Ovary (tissue), 9 donors: ENCODE data around the gene ZNF418. TPM values are rescaled to one million over a fixed set of nuclear protein-coding genes. Genes with fewer than 3 reads are reported as not detected.

ENCODE experiments used
- DNase-seq, 5 donors: peaks; one replicate each; pipeline ENCODE4 v3.0.0-alpha.2; 2019 to 2020
- H3K27ac ChIP-seq, 2 donors: fragments of 200-600 bp; one replicate each; pipeline versions ENCODE4 v1.5.1 to v1.8.0; 2019 to 2022
- H3K27me3 ChIP-seq: fragments of 200-600 bp; one replicate; pipeline ENCODE4 v1.8.0; 2022
- H3K36me3 ChIP-seq: fragments of 200-600 bp; sonication (generic); one replicate; pipeline ENCODE4 v1.5.1; 2019
- H3K4me1 ChIP-seq: one replicate; pipeline ENCODE4 v1.8.1; 2013; ENCODE audit warnings: mild to moderate bottlenecking, moderate library complexity; ENCODE audit not compliant: insufficient read depth
- H3K4me3 ChIP-seq: fragments of 200-600 bp; sonication (generic); one replicate; pipeline ENCODE4 v1.5.1; 2017
- H3K9me3 ChIP-seq, 2 donors: fragments of 200-600 bp in 1 of 2; sonication (generic) in 1 of 2; one replicate each; pipeline versions ENCODE4 v1.5.1 to v1.8.1; 2013 to 2019; ENCODE audit warnings: mild to moderate bottlenecking in 1 of 2, moderate library complexity in 1 of 2
- CTCF ChIP-seq, 3 donors: fragments of 450-650 bp in 2 of 3; fragments of 200-600 bp in 1 of 3; IDR thresholded peaks; one replicate each; pipeline versions ENCODE4 v1.5.1 to v1.8.0; 2016 to 2022; ENCODE audit warnings: antibody characterized with exemption in 3 of 3, mild to moderate bottlenecking in 1 of 3
- EP300 ChIP-seq: sonication (generic); formaldehyde crosslinking; IDR thresholded peaks from one replicate; pipeline ENCODE4 v1.6.1; 2017; ENCODE audit warnings: antibody characterized with exemption
- POLR2A ChIP-seq: fragments of 450-650 bp; IDR thresholded peaks from one replicate; pipeline ENCODE4 v1.6.1; 2017; ENCODE audit warnings: antibody characterized with exemption, mild to moderate bottlenecking, moderate library complexity
- WGBS, 3 donors: extraction: QIAGEN DNeasy Blood & Tissue Kit in 1 of 3; methylation state at CpG; one replicate each; pipeline versions ENCODE4 v1.1.5 to v1.1.7; 2013 to 2017; 5-methylcytosine and 5-hydroxymethylcytosine counted together
- intact Hi-C, 4 donors: fragments of 100-400 bp; cut with DNase I; formaldehyde crosslinking; loops; one replicate each; pipeline versions ENCODE4 v1.11.0 to v1.15.1; 2022 to 2023
- polyA plus RNA-seq, 2 donors: library from polyadenylated mRNA; stranded (reverse); fragments of 200-250 nt in 1 of 2; fragments of 350-450 nt in 1 of 2; fragmentation: Illumina TruSeq in 1 of 2; extraction: RNeasy Lipid Tissue Mini Kit (QIAGEN cat#74804) in 1 of 2; gene quantifications; one replicate each; pipeline ENCODE4 v1.2.3, GENCODE V29; 2013 to 2014
- total RNA-seq, 7 donors: library from RNA; depleted of rRNA in 2 of 7; stranded (reverse); fragments of >200 nt in 2 of 7; fragmentation: NEBNext Ultra II Directional in 3 of 7; extraction: Animal tissue kit (Norgen Biotek cat#: 25700) in 3 of 7; gene quantifications; one replicate each; pipeline versions ENCODE4 v1.1.0 to v1.2.4, GENCODE V29; 2016 to 2023
- donor health status: DM: no; HTN: no; CAD: no; lungs with moderate emphysema.
- donor health status: DM: no; HTN: no; CAD: no.
- donor health status: Bipolar disorder and iron deficiency.
- donor health status: DM: yes; HTN: yes; CAD: no.
- donor health status: DM: no; HTN: no; CAD: no.
- donor health status: DM: yes; HTN: yes; CAD: no.

Gene ZNF418
- total and polyA plus RNA-seq, 9 donors, result 3.4 to 13.6 (median 9.4) TPM

GRCh38 chr19:57961785-57962184 lies 26.6 kb upstream of the ZNF418 start:
- intact Hi-C loops, result no loop called here
- no peak for TF ChIP-seq CTCF (IDR thresholded peaks at IDR 0.05)
- no peaks in the 10 kb centered on the region for H3K4me1 ChIP-seq
- no peak overlapping the region for H3K27ac ChIP-seq
- H3K9me3 ChIP-seq, result peaks cover 0 to 42% of the 10 kb centered on the region in 2 donors
- DNase-seq, result no peak
- no peak overlapping the region for H3K4me3 ChIP-seq
- WGBS, 3 donors, result 81 to 90% (median 82%) methylated on average over 1 of the region's 1 CpG
- H3K27me3 ChIP-seq, result no peaks in the 10 kb centered on the region
- H3K36me3 ChIP-seq, result no peaks in the 10 kb centered on the region

DNA sequence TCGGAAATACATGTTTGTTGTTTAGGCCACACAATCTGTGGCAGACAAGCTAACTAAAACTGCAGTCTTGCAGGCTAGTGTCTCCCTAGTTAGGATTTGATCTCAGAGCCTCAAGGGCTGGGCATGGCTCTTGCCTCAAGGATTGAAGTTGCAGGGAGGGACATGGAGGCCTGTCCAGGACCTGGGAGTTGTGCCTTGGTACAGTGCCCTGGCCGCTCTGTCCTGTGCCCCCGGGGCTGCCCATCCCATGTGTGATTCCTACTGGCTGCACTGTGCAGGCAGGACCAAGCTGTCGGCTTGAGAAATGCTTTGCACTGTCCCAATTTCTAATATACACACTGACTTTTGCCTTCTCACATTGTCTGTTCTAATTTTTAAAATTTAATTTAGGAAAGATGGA lies 19.8 kb upstream of the ZNF418 start:
- Histone ChIP-seq H3K9me3 (peaks cover 0 to 10% of the 10 kb centered on the region in 2 donors), H3K36me3 (no peaks in the 10 kb centered on the region), H3K27me3 (no peaks in the 10 kb centered on the region), H3K4me1 (no peaks in the 10 kb centered on the region), H3K4me3 (no peak overlapping the region), H3K27ac (no peak overlapping the region)
- intact Hi-C loops, result no loop called here
- TF ChIP-seq POLR2A (no peak), EP300 (no peak), CTCF (IDR thresholded peaks at IDR 0.05) (no peak)
- DNase-seq, result no peak
- 84 to 95% (median 87%) methylated on average over 4 of the region's 4 CpGs for WGBS, 3 donors

DNA sequence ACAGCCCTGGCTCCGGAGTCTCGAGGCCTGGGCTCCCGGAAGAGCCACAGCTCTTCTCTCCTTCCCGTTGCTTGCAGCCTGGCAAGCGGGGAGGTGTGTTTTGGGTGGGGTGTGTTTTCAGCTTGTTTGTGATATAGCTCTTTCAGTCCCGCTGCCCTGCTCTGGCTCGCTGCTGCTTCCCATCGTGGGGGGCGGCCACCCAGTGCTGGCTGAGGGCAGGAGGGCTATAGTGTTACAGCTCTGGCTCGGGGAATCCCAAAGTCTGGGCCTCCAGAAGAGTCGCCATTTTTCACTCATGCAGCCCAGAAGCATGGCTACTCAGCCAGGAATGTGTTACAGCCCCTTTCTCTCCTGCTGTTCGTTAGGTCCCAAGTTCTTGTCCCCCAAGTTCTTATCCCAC lies 14.5 kb upstream of the ZNF418 start:
- TF ChIP-seq CTCF (IDR thresholded peaks at IDR 0.05) (no peak), EP300 (no peak), POLR2A (no peak)
- no peak overlapping the region for H3K4me3 ChIP-seq
- H3K27me3 ChIP-seq, result no peaks in the 10 kb centered on the region
- 90 to 94% (median 90%) methylated on average over 12 of the region's 12 CpGs for WGBS, 3 donors
- no peak for DNase-seq
- peaks cover 4% of the 10 kb centered on the region for H3K4me1 ChIP-seq
- intact Hi-C loops, result no loop called here
- H3K9me3 ChIP-seq, result peaks cover 0 to 12% of the 10 kb centered on the region in 2 donors
- H3K27ac ChIP-seq, result no peak overlapping the region
- H3K36me3 ChIP-seq, result no peaks in the 10 kb centered on the region

- peak in 3 of 5 donors; percentile 9 to 24 (median 23) for DNase-seq
- Histone ChIP-seq H3K4me3 (no peak overlapping the region), H3K9me3 (peaks cover 0 to 16% of the 10 kb centered on the region in 2 donors), H3K27ac (no peak overlapping the region), H3K27me3 (no peaks in the 10 kb centered on the region), H3K4me1 (peaks cover 4% of the 10 kb centered on the region), H3K36me3 (no peaks in the 10 kb centered on the region)
- WGBS, 3 donors, result 92 to 96% (median 94%) methylated on average over 24 of the region's 24 CpGs
- TF ChIP-seq CTCF (IDR thresholded peaks at IDR 0.05) (no peak), POLR2A (no peak), EP300 (no peak)
- intact Hi-C loops, result no loop called here
Observed at GRCh38 chr19:57949296-57949695, 14.1 kb upstream of the ZNF418 start.
